Spleen (tissue), 7 donors: ENCODE data around the gene PICK1.

Experiments used
- POLR2A ChIP-seq, 3 donors: fragments of 450-650 bp; IDR thresholded peaks; one replicate each; pipeline ENCODE4 v1.5.1; 2017; ENCODE audit warnings: antibody characterized with exemption in 3 of 3, mild to moderate bottlenecking in 1 of 3
- POLR2AphosphoS5 ChIP-seq, 3 donors: sonication (generic); formaldehyde crosslinking; IDR thresholded peaks; one replicate each; pipeline ENCODE4 v1.5.1; 2017; ENCODE audit warnings: antibody characterized with exemption in 3 of 3
- TF ChIP-seq, protein P1 (sequence below), 11 experiments: fragments of 200-600 bp in 7 of 11; fragments of 450-650 bp in 4 of 11; sonication (generic) in 4 of 11; IDR thresholded peaks in 8 of 11; conservative IDR thresholded peaks in 3 of 11; 1 replicate in 7 of 11; 2 replicates in 4 of 11; pipeline versions ENCODE4 v1.4.0 to v1.8.0; 2016 to 2021; ENCODE audit warnings: antibody characterized with exemption in 11 of 11, inconsistent platforms in 4 of 11, mild to moderate bottlenecking in 1 of 11
- donor health status: DM: no; HTN: no; CAD: no; lungs with moderate emphysema.
- donor health status: DM: no; HTN: no; CAD: no.
- donor health status: DM: no; HTN: no; CAD: no.

DNA sequence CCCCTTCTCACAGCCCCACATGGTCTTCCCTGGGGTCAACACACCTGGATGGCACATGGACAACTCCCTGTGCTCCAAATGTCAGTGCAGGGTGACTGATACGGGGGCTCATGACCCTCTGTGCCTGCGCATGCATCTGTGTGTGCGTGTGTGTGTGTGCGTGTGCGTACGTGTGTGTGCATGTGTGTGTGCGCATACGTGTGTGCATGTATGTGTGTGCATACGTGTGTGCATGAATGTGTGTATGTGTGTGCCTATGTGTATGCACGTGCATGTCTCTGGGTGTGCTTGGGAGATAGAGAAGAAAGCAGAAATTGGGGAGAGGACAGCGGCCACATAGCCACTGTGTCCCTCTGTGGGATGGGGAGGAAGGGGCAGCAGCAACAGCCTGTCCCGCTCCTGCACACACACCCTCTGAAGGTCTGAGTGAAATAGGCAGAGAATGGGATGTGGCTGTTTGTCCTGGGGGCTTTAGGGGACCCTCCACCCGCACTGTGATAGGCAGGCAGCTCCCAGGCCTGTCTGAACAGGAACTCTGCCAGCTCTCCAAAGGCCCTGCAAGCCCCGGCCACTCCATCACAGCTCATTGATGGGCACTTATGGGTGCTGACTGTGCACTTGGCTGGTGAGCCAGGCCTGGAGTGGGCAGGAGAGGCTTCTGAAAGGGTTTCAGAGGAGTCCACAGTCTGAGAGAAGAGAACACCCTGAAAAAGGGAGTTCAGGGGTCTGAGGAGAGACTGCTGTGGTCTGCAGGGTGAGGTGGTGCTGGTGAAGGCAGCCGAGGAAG is 28.7 kb upstream of the PICK1 start:
- TF ChIP-seq, protein P1, sequence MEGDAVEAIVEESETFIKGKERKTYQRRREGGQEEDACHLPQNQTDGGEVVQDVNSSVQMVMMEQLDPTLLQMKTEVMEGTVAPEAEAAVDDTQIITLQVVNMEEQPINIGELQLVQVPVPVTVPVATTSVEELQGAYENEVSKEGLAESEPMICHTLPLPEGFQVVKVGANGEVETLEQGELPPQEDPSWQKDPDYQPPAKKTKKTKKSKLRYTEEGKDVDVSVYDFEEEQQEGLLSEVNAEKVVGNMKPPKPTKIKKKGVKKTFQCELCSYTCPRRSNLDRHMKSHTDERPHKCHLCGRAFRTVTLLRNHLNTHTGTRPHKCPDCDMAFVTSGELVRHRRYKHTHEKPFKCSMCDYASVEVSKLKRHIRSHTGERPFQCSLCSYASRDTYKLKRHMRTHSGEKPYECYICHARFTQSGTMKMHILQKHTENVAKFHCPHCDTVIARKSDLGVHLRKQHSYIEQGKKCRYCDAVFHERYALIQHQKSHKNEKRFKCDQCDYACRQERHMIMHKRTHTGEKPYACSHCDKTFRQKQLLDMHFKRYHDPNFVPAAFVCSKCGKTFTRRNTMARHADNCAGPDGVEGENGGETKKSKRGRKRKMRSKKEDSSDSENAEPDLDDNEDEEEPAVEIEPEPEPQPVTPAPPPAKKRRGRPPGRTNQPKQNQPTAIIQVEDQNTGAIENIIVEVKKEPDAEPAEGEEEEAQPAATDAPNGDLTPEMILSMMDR (IDR thresholded peaks at IDR 0.05 in 8 of 11, conservative IDR thresholded peaks at IDR 0.05 in 3 of 11) = no peak
- TF ChIP-seq POLR2A (IDR thresholded peaks at IDR 0.05) (no peak), POLR2AphosphoS5 (IDR thresholded peaks at IDR 0.05) (no peak)
